ENCODE measurements around the gene MAGED1. TPM values are rescaled to one million over a fixed set of nuclear protein-coding genes. Genes with fewer than 3 reads are reported as not detected.

The MAGED1 gene
- total RNA-seq, 4 donors from 2014 or later = 16.1 to 25.4 (median 20.2) TPM

GRCh38 chrX:51917604-51918003 is 24.2 kb downstream of the MAGED1 start:
- Histone ChIP-seq H3K9me3 (peaks cover 0 to 8% (median 0%) of the 10 kb centered on the region in 3 donors), H3K4me3 (no peak overlapping the region), H3K27me3 (peaks cover 0 to 5% (median 0%) of the 10 kb centered on the region in 3 donors), H3K27ac (no peak overlapping the region), H3K36me3 (no peaks in the 10 kb centered on the region), H3K4me1 (no peaks in the 10 kb centered on the region)
- intact Hi-C loops (cut with DNase I; ENCODE audit: low total_unique reads) = no loop called here
- ATAC-seq (no peak), DNase-seq (no peak)
- TF ChIP-seq CTCF (IDR thresholded peaks at IDR 0.05 in 4 of 5, conservative IDR thresholded peaks at IDR 0.05 in 1 of 5) (no peak), POLR2A (IDR thresholded peaks at IDR 0.05) (no peak)
- in situ Hi-C loops (cut with MboI; ENCODE audit: low sequenced_read_pairs in 4 of 4) = no loop called here

- Histone ChIP-seq H3K4me1 (no peaks in the 10 kb centered on the region), H3K36me3 (no peaks in the 10 kb centered on the region), H3K9me3 (no peaks in the 10 kb centered on the region), H3K27me3 (peaks cover 0 to 3% (median 0%) of the 10 kb centered on the region in 3 donors), H3K27ac (no peak overlapping the region), H3K4me3 (no peak overlapping the region)
- in situ Hi-C loops (cut with MboI; ENCODE audit: low sequenced_read_pairs in 4 of 4) (no loop called here), intact Hi-C loops (cut with DNase I; ENCODE audit: low total_unique reads) (no loop called here)
- TF ChIP-seq POLR2A (IDR thresholded peaks at IDR 0.05) (no peak), CTCF (IDR thresholded peaks at IDR 0.05 in 4 of 5, conservative IDR thresholded peaks at IDR 0.05 in 1 of 5) (no peak)
- ATAC-seq = no peak
- no peak for DNase-seq
Observed at GRCh38 chrX:51922561-51922960, 29.1 kb downstream of the MAGED1 start.

- Histone ChIP-seq H3K36me3 (no peaks in the 10 kb centered on the region), H3K4me3 (no peak overlapping the region), H3K4me1 (no peaks in the 10 kb centered on the region), H3K27me3 (no peaks in the 10 kb centered on the region), H3K9me3 (no peaks in the 10 kb centered on the region), H3K27ac (no peak overlapping the region)
- intact Hi-C loops (cut with DNase I; ENCODE audit: low total_unique reads) = no loop called here
- in situ Hi-C loops (cut with MboI; ENCODE audit: low sequenced_read_pairs in 4 of 4) = no loop called here
- DNase-seq (no peak), ATAC-seq (no peak)
- no peak for TF ChIP-seq CTCF (IDR thresholded peaks at IDR 0.05 in 4 of 5, conservative IDR thresholded peaks at IDR 0.05 in 1 of 5)
- no peak for TF ChIP-seq POLR2A (IDR thresholded peaks at IDR 0.05)
Observed at GRCh38 chrX:51931566-51932150, 38.2 kb downstream of the MAGED1 start.

Other genes with a start within 250 kb of the MAGED1 start
- not detected for gene CENPVL2, start 210.8 kb upstream of the MAGED1 start, total RNA-seq
- gene CENPVL1, start 183.1 kb upstream of the MAGED1 start, total RNA-seq = not detected
- gene GSPT2, start 150.2 kb upstream of the MAGED1 start, total RNA-seq = 1 to 10 TPM; 1.4 to 2.8 (median 1.8) TPM
- gene MAGED4B, start 175.6 kb downstream of the MAGED1 start, total RNA-seq = under 1 TPM in 2 of 4 donors, not detected in 2; 0.46 to 0.58 TPM